ENCODE measurements around the gene TMEM117.

Gene TMEM117

DNA sequence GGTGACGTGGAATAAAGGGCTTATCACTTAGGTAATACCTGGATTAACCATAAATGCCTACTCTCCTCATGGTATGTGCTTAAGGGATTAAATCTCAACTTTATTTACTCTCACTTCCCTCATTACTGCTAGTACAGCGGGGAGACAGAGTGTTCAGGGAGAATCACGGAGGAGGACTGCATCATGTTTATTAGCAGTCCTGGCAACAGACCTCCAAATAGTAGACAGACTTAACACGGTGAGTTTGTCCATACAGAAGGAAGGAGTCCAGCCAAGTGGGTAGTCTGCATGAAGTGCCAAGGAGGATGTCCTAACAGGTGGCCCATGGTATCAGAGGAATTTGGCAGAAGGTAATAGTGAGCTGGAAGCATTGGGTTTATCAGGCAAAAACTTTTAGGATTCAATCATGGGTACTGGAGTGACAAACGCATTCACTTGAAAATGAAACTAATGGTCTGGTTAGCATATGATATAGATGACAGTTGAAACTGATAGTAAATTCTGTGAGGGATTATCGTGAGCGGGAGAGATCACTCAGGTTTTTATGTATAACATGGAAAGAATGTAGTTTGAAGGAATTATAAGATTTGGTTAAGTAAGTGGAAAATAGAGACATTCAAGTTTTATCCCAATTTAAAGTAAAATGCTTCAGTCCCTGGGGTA, 471.8 kb downstream of the TMEM117 start:
- no peak for TF ChIP-seq JUND (IDR thresholded peaks at IDR 0.05; ENCODE audit: low read depth)
- in situ Hi-C loops (cut with HindIII; ENCODE audit: low pct_unique_long_range_greater_than_20kb, low sequenced_read_pairs) = no loop called here
- DNase-seq (ENCODE audit: low read depth in 1 of 2, low spot score in 1 of 2) = peak in 1 of 2 experiments; percentile 10

- DNase-seq (ENCODE audit: low read depth in 1 of 2, low spot score in 1 of 2) = no peak
- in situ Hi-C loops (cut with HindIII; ENCODE audit: low pct_unique_long_range_greater_than_20kb, low sequenced_read_pairs) = no loop called here
- no peak for TF ChIP-seq JUND (IDR thresholded peaks at IDR 0.05; ENCODE audit: low read depth)
Measured at GRCh38 chr12:44313188-44313587, 477.3 kb downstream of the TMEM117 start.

DNA sequence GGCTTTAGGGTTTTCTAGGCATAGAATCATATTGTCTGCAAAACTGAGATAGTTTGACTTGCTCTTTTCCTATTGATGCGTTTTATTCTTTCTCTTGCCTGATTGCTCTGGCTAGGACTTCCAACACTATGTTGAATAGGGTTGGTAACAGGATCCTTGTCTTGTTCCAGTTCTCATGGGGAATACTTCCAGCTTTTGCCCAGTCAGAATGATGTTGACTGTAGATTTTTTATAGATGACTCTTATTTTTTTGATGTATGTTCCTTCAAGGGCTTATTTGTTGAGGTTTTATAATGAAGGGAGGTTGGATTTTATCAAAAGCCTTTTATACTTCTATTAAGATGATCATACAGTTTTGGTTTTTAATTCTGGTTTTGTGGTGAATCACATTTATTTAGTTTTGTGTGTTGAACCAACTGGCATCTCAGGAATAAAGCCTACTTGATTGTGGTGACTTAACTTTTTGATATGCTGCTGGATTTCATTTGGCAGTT, 478.2 kb downstream of the TMEM117 start:
- TF ChIP-seq JUND (IDR thresholded peaks at IDR 0.05; ENCODE audit: low read depth) = no peak
- in situ Hi-C loops (cut with HindIII; ENCODE audit: low pct_unique_long_range_greater_than_20kb, low sequenced_read_pairs) = no loop called here
- DNase-seq (ENCODE audit: low read depth in 1 of 2, low spot score in 1 of 2) = no peak

GRCh38 chr12:44317651-44318126, 481.8 kb downstream of the TMEM117 start:
- TF ChIP-seq JUND (IDR thresholded peaks at IDR 0.05; ENCODE audit: low read depth) = no peak
- in situ Hi-C loops (cut with HindIII; ENCODE audit: low pct_unique_long_range_greater_than_20kb, low sequenced_read_pairs) = no loop called here
- peak in 1 of 2 experiments; percentile 58 for DNase-seq (ENCODE audit: low read depth in 1 of 2, low spot score in 1 of 2)

GRCh38 chr12:44331269-44331668, 495.4 kb downstream of the TMEM117 start:
- in situ Hi-C loops (cut with HindIII; ENCODE audit: low pct_unique_long_range_greater_than_20kb, low sequenced_read_pairs) = no loop called here
- no peak for TF ChIP-seq JUND (IDR thresholded peaks at IDR 0.05; ENCODE audit: low read depth)
- no peak for DNase-seq (ENCODE audit: low read depth in 1 of 2, low spot score in 1 of 2)

DNA sequence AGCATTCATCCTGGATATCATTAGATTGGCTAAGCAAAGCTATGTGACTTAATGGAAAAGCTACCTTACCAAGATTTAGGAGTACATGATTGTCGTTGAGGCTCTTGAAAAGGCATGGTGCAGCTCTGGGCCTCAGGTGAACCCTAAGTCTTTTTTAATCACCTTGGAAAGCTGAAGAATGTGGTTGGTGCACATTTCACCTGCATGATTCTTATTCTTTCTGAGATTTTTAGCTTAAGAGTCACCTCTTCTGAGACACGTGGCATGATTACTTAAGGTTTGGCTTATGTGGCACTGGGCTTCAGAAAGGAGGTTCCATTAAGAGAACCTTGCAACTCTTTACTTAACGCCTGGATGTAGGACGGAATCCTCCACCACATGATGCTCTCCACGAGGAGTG, 498.5 kb downstream of the TMEM117 start:
- no peak for DNase-seq (ENCODE audit: low read depth in 1 of 2, low spot score in 1 of 2)
- in situ Hi-C loops (cut with HindIII; ENCODE audit: low pct_unique_long_range_greater_than_20kb, low sequenced_read_pairs) = no loop called here
- TF ChIP-seq JUND (IDR thresholded peaks at IDR 0.05; ENCODE audit: low read depth) = no peak

- TF ChIP-seq JUND (IDR thresholded peaks at IDR 0.05; ENCODE audit: low read depth) = no peak
- no peak for DNase-seq (ENCODE audit: low read depth in 1 of 2, low spot score in 1 of 2)
- in situ Hi-C loops (cut with HindIII; ENCODE audit: low pct_unique_long_range_greater_than_20kb, low sequenced_read_pairs) = no loop called here
Measured at GRCh38 chr12:44335030-44335429, 499.1 kb downstream of the TMEM117 start.

- no peak for TF ChIP-seq JUND (IDR thresholded peaks at IDR 0.05; ENCODE audit: low read depth)
Measured at GRCh38 chr12:44336577-44336976, 500.7 kb downstream of the TMEM117 start.

DNA sequence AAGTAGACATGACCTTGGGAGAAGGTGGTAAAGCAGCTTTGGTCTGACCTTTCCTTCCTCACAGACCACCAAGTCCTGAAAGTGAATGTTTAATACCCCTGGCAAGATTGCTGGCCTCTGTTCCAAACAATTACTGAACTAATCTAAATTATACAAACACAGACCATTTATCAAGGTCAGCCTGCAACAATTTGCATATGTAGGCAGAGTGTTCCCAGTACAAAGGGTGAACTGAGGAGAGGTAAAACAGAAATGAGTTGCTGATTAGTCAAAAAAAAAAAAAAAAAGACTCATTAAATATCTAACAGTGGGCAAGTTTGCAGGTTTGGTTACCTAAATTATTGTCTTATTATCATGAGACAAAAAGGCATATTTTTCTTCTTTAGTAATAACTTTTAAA, 506.5 kb downstream of the TMEM117 start:
- TF ChIP-seq JUND (IDR thresholded peaks at IDR 0.05; ENCODE audit: low read depth) = no peak
- in situ Hi-C loops (cut with HindIII; ENCODE audit: low pct_unique_long_range_greater_than_20kb, low sequenced_read_pairs) = no loop called here
- no peak for DNase-seq (ENCODE audit: low read depth in 1 of 2, low spot score in 1 of 2)

More at GRCh38 chr12:44336577-44336976, 500.7 kb downstream of the TMEM117 start:
- in situ Hi-C loops (cut with HindIII; ENCODE audit: low pct_unique_long_range_greater_than_20kb, low sequenced_read_pairs) = no loop called here
- no peak for DNase-seq (ENCODE audit: low read depth in 1 of 2, low spot score in 1 of 2)

DNA sequence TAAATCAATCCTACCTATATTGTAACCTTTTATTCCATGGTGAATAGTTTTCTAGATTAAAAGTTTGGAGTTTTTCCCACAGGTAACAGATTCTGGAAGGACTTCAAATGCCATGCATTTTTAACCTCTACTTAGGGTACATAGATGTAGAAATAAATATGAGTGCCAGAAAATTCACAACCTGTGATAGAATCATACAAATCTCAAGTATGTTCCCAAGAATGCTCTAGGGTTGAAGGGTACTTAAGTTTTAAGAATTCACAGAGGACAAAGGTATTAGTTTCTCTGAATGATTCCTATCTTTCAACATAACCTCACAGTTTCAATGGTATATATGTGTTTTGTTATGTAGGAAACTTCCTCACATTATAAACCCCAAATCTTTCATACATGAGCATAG, 511.3 kb downstream of the TMEM117 start:
- DNase-seq (ENCODE audit: low read depth in 1 of 2, low spot score in 1 of 2) = no peak

DNA sequence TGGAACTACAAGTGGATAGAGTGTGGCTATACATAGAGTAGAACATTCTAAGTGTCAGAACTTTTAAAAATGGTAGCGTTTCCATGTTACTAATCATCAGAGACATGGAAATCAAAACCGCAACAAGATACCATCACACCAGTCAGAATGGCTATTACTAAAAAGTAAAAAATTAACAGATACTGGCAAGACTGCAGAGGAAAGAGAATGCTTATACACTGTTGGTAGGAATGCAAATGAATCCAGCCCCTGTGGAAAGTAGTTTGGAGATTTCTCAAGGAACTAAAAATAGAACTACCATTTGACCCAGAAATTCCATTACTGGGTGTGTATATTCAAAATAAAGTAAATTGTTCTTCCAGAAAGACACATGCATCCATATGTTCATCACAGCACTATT, 521.6 kb downstream of the TMEM117 start:
- in situ Hi-C loops (cut with HindIII; ENCODE audit: low pct_unique_long_range_greater_than_20kb, low sequenced_read_pairs) = no loop called here
- no peak for TF ChIP-seq JUND (IDR thresholded peaks at IDR 0.05; ENCODE audit: low read depth)
- DNase-seq (ENCODE audit: low read depth in 1 of 2, low spot score in 1 of 2) = no peak

More for the DNA sequence above, 511.3 kb downstream of the TMEM117 start:
- no peak for TF ChIP-seq JUND (IDR thresholded peaks at IDR 0.05; ENCODE audit: low read depth)
- in situ Hi-C loops (cut with HindIII; ENCODE audit: low pct_unique_long_range_greater_than_20kb, low sequenced_read_pairs) = no loop called here

DNA sequence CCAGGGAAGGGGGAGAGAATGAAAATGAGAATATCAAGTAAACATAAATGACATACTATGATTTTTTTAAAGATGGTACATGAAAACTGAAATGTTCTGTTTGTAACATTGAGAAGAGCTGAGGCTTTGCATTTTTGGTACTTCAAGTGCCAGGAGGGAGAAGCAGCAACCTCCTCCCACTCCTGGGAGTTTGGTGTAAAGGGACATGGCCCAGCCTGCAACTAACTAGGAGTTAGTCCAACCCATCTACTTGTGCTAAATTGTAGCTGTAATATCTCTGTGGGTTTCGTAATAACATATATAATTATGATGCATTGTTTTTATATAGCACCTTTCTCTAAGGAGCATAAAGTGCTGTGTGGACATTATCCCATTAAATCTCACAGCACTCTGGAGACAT, 522.8 kb downstream of the TMEM117 start:
- no peak for TF ChIP-seq JUND (IDR thresholded peaks at IDR 0.05; ENCODE audit: low read depth)
- in situ Hi-C loops (cut with HindIII; ENCODE audit: low pct_unique_long_range_greater_than_20kb, low sequenced_read_pairs) = no loop called here
- no peak for DNase-seq (ENCODE audit: low read depth in 1 of 2, low spot score in 1 of 2)

DNA sequence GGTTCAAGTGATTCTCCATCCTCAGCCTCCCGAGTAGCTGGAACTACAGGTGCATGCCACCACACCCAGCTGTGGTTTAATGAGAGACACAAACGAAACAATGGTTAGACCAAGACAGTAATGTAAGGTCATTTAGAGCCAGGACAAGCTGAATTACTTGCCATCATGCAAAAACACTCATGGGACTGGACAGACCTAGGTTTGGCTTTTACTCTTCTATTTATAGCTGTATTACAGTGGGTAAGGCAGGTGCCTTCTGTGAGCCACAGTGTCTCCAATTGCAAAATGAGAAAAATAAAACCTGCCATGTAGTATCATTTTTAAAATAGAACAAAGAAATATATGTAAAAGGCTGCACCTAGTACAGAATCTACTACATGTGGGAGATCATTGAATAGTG, 527.1 kb downstream of the TMEM117 start:
- in situ Hi-C loops (cut with HindIII; ENCODE audit: low pct_unique_long_range_greater_than_20kb, low sequenced_read_pairs) = no loop called here
- no peak for DNase-seq (ENCODE audit: low read depth in 1 of 2, low spot score in 1 of 2)
- TF ChIP-seq JUND (IDR thresholded peaks at IDR 0.05; ENCODE audit: low read depth) = no peak

DNA sequence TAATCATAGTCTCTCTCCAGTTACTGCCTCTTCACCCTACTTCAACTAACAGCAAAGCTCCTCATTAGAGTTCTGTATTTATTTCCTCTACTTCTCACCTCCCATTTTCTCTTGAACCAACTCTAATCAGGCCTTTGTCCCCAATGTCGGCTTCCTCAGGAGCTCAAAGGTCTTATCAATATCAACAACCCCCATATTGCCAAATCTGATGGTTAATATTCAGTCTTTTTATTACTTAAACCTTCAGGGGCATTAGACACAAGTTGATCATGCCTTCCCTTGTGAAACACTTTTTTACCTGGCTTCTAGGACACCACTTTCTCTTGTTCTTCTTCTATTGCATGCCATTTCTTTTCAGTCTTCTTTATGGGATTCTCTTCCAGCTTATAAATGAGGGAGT, 531.3 kb downstream of the TMEM117 start:
- no peak for TF ChIP-seq JUND (IDR thresholded peaks at IDR 0.05; ENCODE audit: low read depth)
- in situ Hi-C loops (cut with HindIII; ENCODE audit: low pct_unique_long_range_greater_than_20kb, low sequenced_read_pairs) = no loop called here
- no peak for DNase-seq (ENCODE audit: low read depth in 1 of 2, low spot score in 1 of 2)

All from T47D (cell line).